HCT116 (cell line): ENCODE results near the gene TPST1. TPM values are rescaled to one million over a fixed set of nuclear protein-coding genes. Genes with fewer than 3 reads are reported as not detected.
"Not testable (repeated sequence)": the region's sequence is repeated elsewhere in the genome, so short reads cannot be mapped to it uniquely, and the experiment has no call there.

Experiments used
- ATAC-seq: fragments of 200-7000 bp; cut with Tn5 transposase; 2 replicates; pipeline ENCODE4 v1.9.1; 2020; ENCODE audit warnings: mild to moderate bottlenecking, moderate library complexity
- BruUV-seq: library from RNA; stranded (reverse); fragments of 400-500 nt; replicated peaks from 2 replicates; lab custom pipeline; 2021; lab: Mats Ljungman, UMichigan
- CTCF ChIA-PET: fragments of 300-600 bp; sonication (Branson Sonifier 250); formaldehyde crosslinking; loops from one replicate; lab custom pipeline; 2021; ENCODE audit warnings: antibody characterized with exemption; lab: Charles Lee
- POLR2A ChIA-PET: fragments of 300-600, 350-600 bp; sonication (Branson Sonifier 250); formaldehyde crosslinking; loops from one replicate; lab custom pipeline; 2021; ENCODE audit warnings: antibody characterized with exemption; lab: Charles Lee
- RAD21 ChIA-PET, 2 experiments: fragments of 300-600 bp; sonication (Branson Sonifier 250); formaldehyde crosslinking; loops; one replicate each; lab custom pipeline; 2023; ENCODE audit warnings: low total read pairs in 2 of 2; ENCODE audit not compliant: uncharacterized antibody in 2 of 2, unreplicated experiment in 2 of 2, low non-redundant PET in 1 of 2; lab: Charles Lee
- DNase-seq: peaks from one replicate; pipeline ENCODE4 v3.0.0-alpha.2; 2010; ENCODE audit warnings: low read depth, low spot score
- H2AFZ ChIP-seq: fragments of 200-600 bp; shearing (Covaris generic), sonication (generic); 2 replicates; pipeline ENCODE4 v1.6.1; 2017; ENCODE audit warnings: low read depth, mixed run types, mixed read lengths, antibody characterized with exemption, low read length; ENCODE audit not compliant: poor library complexity, severe bottlenecking
- H3K27ac ChIP-seq: 2 replicates; pipeline ENCODE4 v1.5.1; 2012; ENCODE audit warnings: low read depth, low read length
- H3K27me3 ChIP-seq: fragments of 200-600 bp; sonication (generic); 2 replicates; pipeline ENCODE4 v1.6.1; 2016; ENCODE audit warnings: mixed run types, low read length, mixed read lengths; ENCODE audit not compliant: insufficient read depth
- H3K36me3 ChIP-seq, 2 experiments: fragments of 200-500 bp in 1 of 2; fragments of 200-600 bp in 1 of 2; sonication (Bioruptor generic) in 1 of 2; sonication (generic) in 1 of 2; 2 replicates each; pipeline versions ENCODE4 v1.5.1 to v1.6.1; 2014 to 2016; ENCODE audit warnings: low read length in 2 of 2, inconsistent platforms in 1 of 2, mixed read lengths in 1 of 2, mixed run types in 1 of 2; ENCODE audit not compliant: insufficient read depth in 2 of 2, control insufficient read depth in 1 of 2
- H3K4me1 ChIP-seq, 2 experiments: fragments of 200-600 bp in 1 of 2; sonication (generic) in 1 of 2; 2 replicates each; pipeline versions ENCODE4 v1.5.1 to v1.6.1; 2012 to 2017; ENCODE audit warnings: low read length in 2 of 2, inconsistent platforms in 1 of 2, mild to moderate bottlenecking in 1 of 2, mixed read lengths in 1 of 2, mixed run types in 1 of 2, moderate library complexity in 1 of 2; ENCODE audit not compliant: insufficient read depth in 2 of 2, control insufficient read depth in 1 of 2
- H3K4me2 ChIP-seq: fragments of 200-600 bp; sonication (generic); 2 replicates; pipeline ENCODE4 v1.6.1; 2017; ENCODE audit warnings: mixed run types, low read length, mixed read lengths
- H3K4me3 ChIP-seq, 2 experiments: fragments of 200-600 bp in 1 of 2; sonication (generic) in 1 of 2; replicated peaks in 1 of 2; 2 replicates each; pipeline ENCODE4 v1.5.1; 2011 to 2016; ENCODE audit warnings: low read length in 2 of 2, control low read depth in 1 of 2, low read depth in 1 of 2, mild to moderate bottlenecking in 1 of 2, mixed read lengths in 1 of 2, mixed run types in 1 of 2
- H3K79me2 ChIP-seq: fragments of 200-600 bp; sonication (generic); 2 replicates; pipeline ENCODE4 v1.6.1; 2017; ENCODE audit warnings: mild to moderate bottlenecking, mixed run types, low read length, moderate library complexity, mixed read lengths; ENCODE audit not compliant: insufficient read depth
- H3K9ac ChIP-seq: fragments of 200-600 bp; sonication (generic); 2 replicates; pipeline ENCODE4 v1.6.1; 2016; ENCODE audit warnings: low read length, mixed read lengths
- H3K9me2 ChIP-seq: fragments of 200-600 bp; sonication (generic), shearing (Covaris generic); 2 replicates; pipeline ENCODE4 v1.6.1; 2017; ENCODE audit warnings: mixed run types, mild to moderate bottlenecking, moderate library complexity; ENCODE audit not compliant: insufficient read depth
- H3K9me3 ChIP-seq, 2 experiments: fragments of 200-500 bp in 1 of 2; fragments of 200-600 bp in 1 of 2; sonication (Bioruptor generic) in 1 of 2; sonication (generic) in 1 of 2; 2 replicates each; pipeline ENCODE4 v1.6.1; 2014 to 2017; ENCODE audit warnings: low read length in 2 of 2, mixed read lengths in 2 of 2, inconsistent platforms in 1 of 2, low read depth in 1 of 2, mild to moderate bottlenecking in 1 of 2, mixed run types in 1 of 2, moderate library complexity in 1 of 2; ENCODE audit not compliant: control insufficient read depth in 1 of 2, insufficient read depth in 1 of 2
- H4K20me1 ChIP-seq: fragments of 200-600 bp; sonication (generic), shearing (Covaris generic); 2 replicates; pipeline ENCODE4 v1.6.1; 2017; ENCODE audit warnings: mixed run types, mild to moderate bottlenecking, moderate library complexity; ENCODE audit not compliant: insufficient read depth
- CEBPB ChIP-seq: IDR thresholded peaks from 2 replicates; pipeline ENCODE4 v1.6.1; 2012; ENCODE audit warnings: low read depth
- intact Hi-C: fragments of 100-400 bp; cut with micrococcal nuclease; formaldehyde crosslinking; loops from 2 replicates; pipeline ENCODE4 v1.10.0; 2022
- total RNA-seq: library from RNA; stranded (reverse); gene quantifications from one replicate; pipeline ENCODE4 v1.2.1, GENCODE V29; 2021; ENCODE audit not compliant: unreplicated experiment
- TF ChIP-seq, protein P1 (sequence below): IDR thresholded peaks from 2 replicates; pipeline ENCODE4 v1.6.1; 2012
- TF ChIP-seq, protein P2 (sequence below): IDR thresholded peaks from 2 replicates; pipeline ENCODE4 v1.6.1; 2012; ENCODE audit warnings: low read depth

The TPST1 gene
- total RNA-seq, 1 experiment from 2014 or later = 11.4 TPM

DNA sequence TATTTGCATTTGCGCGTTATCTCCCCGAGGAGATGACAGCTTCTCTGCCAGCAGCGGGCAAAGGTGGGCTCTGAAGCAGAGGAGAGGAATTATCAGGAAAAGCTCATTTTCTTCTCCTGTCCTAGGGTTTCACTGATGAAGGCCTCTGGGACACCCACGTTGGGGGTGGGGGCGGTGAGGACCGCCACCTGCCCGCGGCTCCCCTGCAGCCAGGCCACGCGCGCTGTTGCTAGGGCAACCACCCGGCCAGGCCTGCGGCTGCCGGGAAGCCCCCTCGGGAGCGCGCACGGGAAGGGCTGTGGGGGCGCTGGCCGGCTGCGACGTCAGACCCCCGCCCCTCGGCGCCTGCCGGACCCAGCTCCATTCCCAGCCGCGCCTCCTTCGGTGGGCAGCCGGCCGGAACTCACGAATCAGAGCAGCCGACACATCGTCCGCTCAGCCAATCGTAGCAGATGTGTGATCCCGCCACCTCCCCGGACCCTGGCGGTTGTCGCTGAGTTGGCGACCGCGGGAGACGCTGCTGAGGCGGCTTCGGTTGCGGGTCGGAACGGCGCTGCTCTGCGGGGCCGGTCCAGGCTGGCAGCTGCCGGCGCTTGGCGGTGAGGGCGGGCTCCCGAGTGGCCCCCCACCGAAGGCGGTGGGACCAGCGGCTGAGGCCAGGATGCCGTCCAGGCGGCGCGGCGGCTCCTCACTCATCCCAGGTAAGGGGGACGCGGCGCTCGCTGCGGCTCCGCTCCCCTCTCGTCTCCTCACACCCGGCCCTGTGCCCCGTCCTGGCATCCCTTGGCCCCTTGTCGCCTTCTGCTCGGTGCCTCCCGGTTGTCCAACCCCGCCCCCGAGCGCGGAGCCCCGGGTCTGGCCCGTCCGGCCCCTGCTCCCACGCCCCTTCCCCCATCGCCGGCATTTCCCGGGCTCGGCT is at the start of gene TPST1 (continued):
- TF ChIP-seq, protein P1, sequence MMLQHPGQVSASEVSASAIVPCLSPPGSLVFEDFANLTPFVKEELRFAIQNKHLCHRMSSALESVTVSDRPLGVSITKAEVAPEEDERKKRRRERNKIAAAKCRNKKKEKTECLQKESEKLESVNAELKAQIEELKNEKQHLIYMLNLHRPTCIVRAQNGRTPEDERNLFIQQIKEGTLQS = no peak
- no peak for TF ChIP-seq CEBPB
- TF ChIP-seq, protein P2, sequence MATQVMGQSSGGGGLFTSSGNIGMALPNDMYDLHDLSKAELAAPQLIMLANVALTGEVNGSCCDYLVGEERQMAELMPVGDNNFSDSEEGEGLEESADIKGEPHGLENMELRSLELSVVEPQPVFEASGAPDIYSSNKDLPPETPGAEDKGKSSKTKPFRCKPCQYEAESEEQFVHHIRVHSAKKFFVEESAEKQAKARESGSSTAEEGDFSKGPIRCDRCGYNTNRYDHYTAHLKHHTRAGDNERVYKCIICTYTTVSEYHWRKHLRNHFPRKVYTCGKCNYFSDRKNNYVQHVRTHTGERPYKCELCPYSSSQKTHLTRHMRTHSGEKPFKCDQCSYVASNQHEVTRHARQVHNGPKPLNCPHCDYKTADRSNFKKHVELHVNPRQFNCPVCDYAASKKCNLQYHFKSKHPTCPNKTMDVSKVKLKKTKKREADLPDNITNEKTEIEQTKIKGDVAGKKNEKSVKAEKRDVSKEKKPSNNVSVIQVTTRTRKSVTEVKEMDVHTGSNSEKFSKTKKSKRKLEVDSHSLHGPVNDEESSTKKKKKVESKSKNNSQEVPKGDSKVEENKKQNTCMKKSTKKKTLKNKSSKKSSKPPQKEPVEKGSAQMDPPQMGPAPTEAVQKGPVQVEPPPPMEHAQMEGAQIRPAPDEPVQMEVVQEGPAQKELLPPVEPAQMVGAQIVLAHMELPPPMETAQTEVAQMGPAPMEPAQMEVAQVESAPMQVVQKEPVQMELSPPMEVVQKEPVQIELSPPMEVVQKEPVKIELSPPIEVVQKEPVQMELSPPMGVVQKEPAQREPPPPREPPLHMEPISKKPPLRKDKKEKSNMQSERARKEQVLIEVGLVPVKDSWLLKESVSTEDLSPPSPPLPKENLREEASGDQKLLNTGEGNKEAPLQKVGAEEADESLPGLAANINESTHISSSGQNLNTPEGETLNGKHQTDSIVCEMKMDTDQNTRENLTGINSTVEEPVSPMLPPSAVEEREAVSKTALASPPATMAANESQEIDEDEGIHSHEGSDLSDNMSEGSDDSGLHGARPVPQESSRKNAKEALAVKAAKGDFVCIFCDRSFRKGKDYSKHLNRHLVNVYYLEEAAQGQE = no peak

DNA sequence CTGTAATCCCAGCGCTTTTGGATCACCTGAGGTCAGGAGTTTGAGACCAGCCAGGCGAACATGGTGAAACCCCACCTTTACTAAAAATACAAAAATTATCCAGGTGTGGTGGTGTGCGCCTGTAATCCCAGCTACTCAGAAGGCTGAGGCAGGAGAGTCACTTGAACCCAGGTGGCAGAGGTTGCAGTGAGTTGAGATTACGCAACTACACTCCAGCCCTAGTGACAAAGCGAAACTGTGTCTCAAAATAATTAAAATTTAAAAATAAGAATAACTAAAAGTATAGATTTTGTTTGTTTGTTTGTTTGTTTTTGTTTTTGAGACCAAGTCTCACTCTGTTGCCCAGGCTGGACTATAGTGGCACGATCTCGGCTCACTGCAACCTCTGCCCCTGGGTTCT is 49.1 kb upstream of the TPST1 start:
- H3K4me2 ChIP-seq, H2AFZ ChIP-seq, H3K9ac ChIP-seq, H3K9me3 ChIP-seq, CTCF ChIA-PET, ATAC-seq, BruUV-seq, H3K27me3 ChIP-seq, H3K9me2 ChIP-seq, H3K4me3 ChIP-seq, H4K20me1 ChIP-seq, DNase-seq, POLR2A ChIA-PET, H3K27ac ChIP-seq, RAD21 ChIA-PET: not testable (repeated sequence)
- Histone ChIP-seq H3K79me2 (peaks cover 12% of the 10 kb centered on the region; the same call in 1 of the 2 replicates), H3K4me1 (peaks cover 31 to 34% of the 10 kb centered on the region in 2 experiments), H3K36me3 (peaks cover 11 to 30% of the 10 kb centered on the region in 2 experiments)
- intact Hi-C loops = loop anchor here (10.0 kb wide), 1 partner anchor 121 kb away; no protein-coding TSS in a partner anchor
